Hematopoietic multipotent progenitor cell treated with erythropoietin and hydrocortisone succinate and interleukin-3 and kit ligand, for 8 days (in vitro differentiated cells): ENCODE measurements around the gene CCDC149.

Source experiments
- DNase-seq: peaks from one replicate; pipeline ENCODE4 v3.0.0-alpha.2; 2015

CCDC149 gene

GRCh38 chr4:24912252-24913118, at the start of gene CCDC149:
Gene CCDC149, minus strand, starts transcription at chr4:24913042. Its CDS starts 178 bp downstream, at chr4:24912864.
- no peak for DNase-seq

GRCh38 chr4:24957886-24958285, 45.0 kb upstream of the CCDC149 start:
- DNase-seq, result no peak

- DNase-seq, result no peak
Measured at GRCh38 chr4:24956763-24957162, 43.9 kb upstream of the CCDC149 start.

DNA sequence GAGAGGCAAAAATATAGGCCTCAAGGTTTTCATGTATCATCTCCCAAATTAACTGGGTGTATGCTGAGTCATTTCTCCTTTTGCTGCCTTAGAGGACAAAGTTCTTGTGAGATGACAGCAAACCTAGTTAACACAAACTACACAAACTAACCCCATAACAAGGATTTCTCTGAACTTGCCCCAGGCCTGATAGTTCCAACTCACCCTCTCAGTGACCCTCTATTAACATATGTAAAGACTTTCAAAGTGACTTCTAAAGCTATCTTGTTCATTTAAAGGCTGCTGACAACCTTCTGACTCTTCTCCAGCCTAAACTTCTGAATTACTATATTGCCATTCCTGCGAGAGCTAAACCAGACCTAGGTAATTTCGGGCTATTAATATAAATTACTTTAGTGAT, 43.2 kb upstream of the CCDC149 start:
- DNase-seq, result no peak

DNA sequence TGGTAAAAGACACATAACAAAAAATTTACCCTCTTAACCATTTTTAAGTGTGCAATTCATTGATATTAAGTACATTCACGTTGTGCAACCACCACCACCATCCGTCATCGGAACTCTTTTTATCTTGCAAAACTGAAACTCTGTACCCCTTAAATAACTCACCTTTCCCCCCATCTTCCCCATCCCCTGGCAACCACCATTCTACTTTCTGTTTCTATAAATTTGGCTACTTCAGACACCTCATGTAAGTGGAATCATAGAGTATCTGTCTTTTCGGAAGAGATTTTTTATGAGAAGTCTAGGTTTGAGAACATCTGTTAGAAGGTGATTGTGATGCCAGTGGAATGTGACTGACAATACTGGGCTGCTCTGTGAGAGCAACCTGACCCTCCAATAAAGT, 39.8 kb upstream of the CCDC149 start:
- DNase-seq, result no peak

- DNase-seq, result no peak
Measured at GRCh38 chr4:24949970-24950369, 37.1 kb upstream of the CCDC149 start.

- DNase-seq, result no peak
Measured at GRCh38 chr4:24937917-24938281, 25.1 kb upstream of the CCDC149 start.

DNA sequence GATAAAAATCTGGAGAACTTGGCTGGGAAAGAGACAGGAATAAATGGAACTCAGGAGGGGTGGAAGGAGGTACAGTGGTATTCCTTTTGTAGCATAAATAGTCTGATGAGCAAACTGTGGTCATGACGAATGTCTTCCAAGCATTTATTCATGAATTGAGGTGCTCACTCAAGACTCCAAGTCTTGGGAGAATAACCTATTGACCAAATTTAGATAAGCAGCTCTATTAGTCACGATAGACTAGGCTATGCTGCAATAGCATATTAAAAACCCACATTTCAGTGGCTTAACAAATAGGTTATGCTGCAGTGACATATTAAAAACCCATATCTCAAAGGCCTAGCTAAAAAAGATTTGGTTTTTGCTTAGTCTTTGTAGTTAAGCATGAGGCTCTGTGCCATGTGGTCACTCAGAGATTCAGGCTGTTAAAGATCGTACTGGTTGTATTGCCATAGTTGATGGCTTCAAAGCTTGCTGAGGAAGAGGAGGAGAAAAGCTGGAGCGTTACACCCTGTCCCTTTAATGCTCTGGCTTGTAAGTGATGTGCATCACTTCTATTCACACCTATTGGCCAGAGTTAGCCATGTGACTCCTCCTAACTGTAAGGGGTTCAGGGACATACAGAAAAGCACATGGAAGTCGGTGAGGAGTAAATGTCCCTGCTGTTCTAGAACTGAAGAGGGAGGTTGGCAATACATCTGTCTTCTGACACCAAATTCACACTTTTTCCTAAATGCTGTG, 24.5 kb upstream of the CCDC149 start:
- DNase-seq, result no peak

- no peak for DNase-seq
Measured at GRCh38 chr4:24935856-24936255, 23.0 kb upstream of the CCDC149 start.

DNA sequence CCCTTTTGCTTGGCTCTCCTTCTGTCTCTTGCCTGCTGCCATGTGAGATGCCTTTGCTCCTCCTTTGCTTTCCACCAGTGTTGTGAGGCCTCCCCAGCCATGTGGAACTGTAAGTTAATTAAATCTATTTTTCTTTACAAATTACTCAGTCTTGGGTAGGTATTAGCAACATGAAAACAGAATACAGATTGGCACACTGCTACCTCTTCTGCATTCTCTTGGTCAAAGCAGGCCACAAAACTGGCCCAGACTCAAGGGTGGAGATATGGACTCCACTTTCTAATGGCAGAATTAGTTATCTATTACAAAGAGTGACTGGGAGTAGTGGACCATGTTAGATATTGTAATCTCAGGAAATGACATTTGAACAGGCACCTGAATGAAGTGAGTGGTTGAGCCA, 21.5 kb upstream of the CCDC149 start:
- DNase-seq, result no peak

GRCh38 chr4:24933684-24934275, 20.9 kb upstream of the CCDC149 start:
- no peak for DNase-seq

- no peak for DNase-seq
Measured at GRCh38 chr4:24932515-24933225, 19.8 kb upstream of the CCDC149 start.

DNA sequence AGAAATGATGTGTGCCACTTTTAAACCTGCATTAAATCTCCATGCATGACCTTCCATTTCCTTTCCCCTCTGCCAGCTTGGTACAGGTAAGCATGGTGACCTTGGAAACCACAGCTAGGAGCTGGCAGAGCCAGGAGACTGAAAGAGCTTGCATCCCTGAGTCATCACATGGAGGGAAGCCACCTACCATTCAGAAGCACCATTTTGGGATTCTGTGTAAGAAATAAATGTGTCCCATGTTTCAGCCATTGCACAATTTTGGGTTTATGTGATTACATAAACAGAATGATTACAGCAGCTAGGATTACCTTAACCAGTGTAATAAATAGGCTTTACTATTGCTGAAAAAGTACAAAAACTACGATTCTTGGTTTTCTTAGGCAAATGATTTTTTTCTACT, 17.3 kb upstream of the CCDC149 start:
- DNase-seq, result no peak

GRCh38 chr4:24928708-24929107, 15.9 kb upstream of the CCDC149 start:
- no peak for DNase-seq

GRCh38 chr4:24927049-24927448, 14.2 kb upstream of the CCDC149 start:
- DNase-seq, result no peak

DNA sequence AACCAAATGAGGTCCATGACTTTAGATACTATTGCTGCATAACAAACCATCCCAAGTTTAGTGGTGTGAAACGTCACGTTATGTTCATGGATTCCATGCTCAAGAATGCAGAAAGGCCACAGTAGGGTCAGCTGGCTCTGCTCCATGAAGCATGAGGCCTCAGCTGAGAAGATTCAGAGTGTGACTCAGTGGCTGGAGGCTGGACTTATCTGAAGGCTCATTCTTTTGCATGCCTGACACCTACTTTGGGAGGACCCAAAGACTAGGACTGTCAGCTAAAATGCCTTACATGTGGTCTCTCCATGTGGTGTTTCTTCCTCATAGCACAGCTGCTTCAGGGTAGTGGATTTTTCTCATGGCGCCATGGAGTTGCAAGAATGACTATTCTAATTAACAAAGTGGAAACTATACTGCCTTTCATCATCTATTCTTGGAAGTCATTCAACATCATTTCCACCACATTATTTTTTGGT, 11.5 kb upstream of the CCDC149 start:
- no peak for DNase-seq

GRCh38 chr4:24923550-24923949, 10.7 kb upstream of the CCDC149 start:
- DNase-seq, result no peak

DNA sequence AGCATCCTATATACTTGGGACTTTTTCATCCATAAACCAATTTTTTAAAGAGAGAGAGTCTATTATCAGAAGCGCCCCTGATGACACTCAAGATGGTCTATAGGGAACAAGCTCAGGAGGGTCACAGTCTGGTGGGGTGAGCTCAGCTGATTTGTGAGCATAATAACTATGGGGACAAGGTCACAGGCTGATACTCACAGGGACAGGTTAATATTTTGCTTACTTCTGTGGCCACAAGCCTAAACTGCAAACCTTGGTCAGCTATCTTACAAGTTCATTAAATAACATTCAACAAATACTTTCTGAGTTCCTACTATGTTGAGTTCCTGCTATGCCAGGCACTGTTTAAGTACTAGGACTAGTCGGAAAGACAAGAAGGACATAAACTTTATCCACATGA, 10.2 kb upstream of the CCDC149 start:
- no peak for DNase-seq

DNA sequence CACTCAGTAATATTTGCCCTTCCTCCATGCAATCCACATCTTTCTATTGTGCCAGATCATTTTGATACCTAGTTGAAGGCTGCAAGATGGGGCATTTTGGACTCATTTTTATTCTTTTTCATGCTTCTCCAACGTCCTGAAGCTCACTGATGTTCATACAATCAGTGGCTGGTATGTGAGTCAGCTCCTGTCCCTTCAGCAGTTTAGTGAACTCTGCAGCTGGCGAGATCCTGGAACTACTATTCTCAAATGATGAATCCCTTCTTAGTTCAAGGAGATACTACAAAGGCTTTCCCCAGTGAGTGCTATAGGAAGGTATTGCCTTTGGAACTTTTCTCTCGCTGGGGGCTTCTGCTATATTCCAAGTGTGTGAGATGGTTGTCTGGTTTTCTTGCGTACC, 9.6 kb upstream of the CCDC149 start:
- no peak for DNase-seq

GRCh38 chr4:24921491-24921890, 8.6 kb upstream of the CCDC149 start:
- DNase-seq, result no peak

DNA sequence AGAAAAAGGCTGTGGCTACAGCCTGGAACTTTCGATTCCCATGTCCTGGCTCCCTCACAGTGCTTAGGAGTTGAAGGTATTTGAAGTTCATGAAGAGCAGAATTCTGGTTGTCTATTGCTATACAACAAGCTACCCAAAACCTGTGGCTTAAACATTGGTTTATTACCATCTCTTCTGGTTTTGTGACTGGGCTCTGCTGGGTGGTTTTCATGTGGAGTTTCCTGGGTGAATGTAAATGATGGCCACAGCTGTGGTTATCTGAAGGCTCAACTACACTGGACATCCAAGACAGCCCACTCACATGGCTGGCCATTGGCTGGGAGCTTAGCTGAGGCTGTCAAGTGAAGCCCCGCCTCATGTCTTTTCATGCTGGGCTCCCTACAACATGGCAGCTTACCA, 7.2 kb upstream of the CCDC149 start:
- DNase-seq, result no peak

DNA sequence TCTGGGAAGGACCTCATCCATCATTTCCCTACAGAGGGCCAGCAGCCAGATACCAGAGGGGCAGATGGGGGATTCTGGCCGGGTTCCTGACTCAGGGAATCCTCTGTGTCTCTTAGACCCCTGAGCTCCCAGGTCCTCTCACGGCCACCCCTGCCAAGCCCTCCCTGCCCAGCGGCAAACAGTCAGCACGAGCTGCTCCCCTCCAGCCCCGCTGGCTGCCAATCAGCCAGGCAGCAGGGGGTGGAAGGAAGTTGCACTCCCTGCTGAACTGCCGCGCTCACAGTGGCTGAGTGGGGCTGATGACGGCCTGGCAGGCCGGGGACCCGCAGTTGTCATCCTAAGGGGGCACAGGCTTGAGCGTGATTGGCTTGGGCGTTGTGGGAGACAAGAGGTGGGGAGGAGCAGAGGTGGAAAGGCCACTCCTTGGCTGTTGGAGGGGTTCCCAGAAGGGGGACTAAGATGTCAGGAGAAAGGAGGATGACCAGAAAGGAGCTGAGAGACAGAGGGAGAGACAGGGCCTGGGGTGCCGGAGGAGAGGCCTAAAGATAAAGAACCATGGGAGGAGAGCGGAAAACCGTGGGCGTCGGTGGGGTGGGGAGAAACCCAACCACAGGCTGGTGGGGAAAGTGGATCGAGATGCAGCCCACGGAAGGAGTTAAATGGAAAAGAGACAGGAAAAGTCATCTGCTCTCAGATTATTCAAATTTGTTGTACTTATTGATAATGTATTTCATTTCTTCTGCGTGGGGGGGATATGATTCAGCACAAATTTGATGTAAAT, 4.4 kb upstream of the CCDC149 start:
- no peak for DNase-seq
